SK-N-SH treated with all-trans-retinoic acid at 6 μM for 48 hours (cell line): ENCODE measurements around the gene PPP2R5B.

Experiments used
- ATAC-seq: fragments of 200-7000 bp; cut with Tn5 transposase; 3 replicates; pipeline ENCODE4 v1.9.1; 2020; ENCODE audit warnings: mild to moderate bottlenecking, moderate library complexity
- ARNTL ChIP-seq: fragments of 450-650 bp; formaldehyde crosslinking; IDR thresholded peaks from 2 replicates; pipeline ENCODE4 v1.5.0; 2020; ENCODE audit warnings: low read depth, mild to moderate bottlenecking, moderate library complexity, borderline replicate concordance
- BACH2 ChIP-seq: fragments of 250-450 bp; sonication (Bioruptor Pico); IDR thresholded peaks from 2 replicates; pipeline ENCODE4 v1.9.0; 2021; ENCODE audit warnings: mild to moderate bottlenecking, borderline replicate concordance
- CSRNP3 ChIP-seq: fragments of 250-450 bp; sonication (Bioruptor Pico); IDR thresholded peaks from 2 replicates; pipeline ENCODE4 v1.5.1; 2021; ENCODE audit warnings: mild to moderate bottlenecking, moderate library complexity
- ESRRG ChIP-seq: fragments of 250-450 bp; sonication (Bioruptor Pico); IDR thresholded peaks from 2 replicates; pipeline ENCODE4 v1.6.1; 2021; ENCODE audit warnings: mild to moderate bottlenecking
- GLIS3 ChIP-seq: fragments of 250-450 bp; sonication (Bioruptor Pico); IDR thresholded peaks from 2 replicates; pipeline ENCODE4 v1.5.0; 2020; ENCODE audit warnings: mild to moderate bottlenecking, moderate library complexity
- ISL1 ChIP-seq: fragments of 250-450 bp; sonication (Bioruptor Pico); IDR thresholded peaks from 2 replicates; pipeline ENCODE4 v2.1.2; 2022; ENCODE audit warnings: mild to moderate bottlenecking, moderate library complexity
- OSR1 ChIP-seq: fragments of 250-450 bp; sonication (Bioruptor Pico); IDR thresholded peaks from 2 replicates; pipeline ENCODE4 v1.8.0; 2022; ENCODE audit warnings: moderate library complexity, mild to moderate bottlenecking, inconsistent platforms
- PATZ1 ChIP-seq: fragments of 250-450 bp; sonication (Bioruptor Pico); IDR thresholded peaks from 2 replicates; pipeline ENCODE4 v1.8.0; 2020; ENCODE audit warnings: mild to moderate bottlenecking, moderate library complexity, borderline replicate concordance
- RARB ChIP-seq: fragments of 250-450 bp; sonication (Bioruptor Pico); IDR thresholded peaks from 2 replicates; pipeline ENCODE4 v1.8.0; 2021; ENCODE audit warnings: mild to moderate bottlenecking, moderate library complexity
- SNAI2 ChIP-seq: fragments of 250-450 bp; sonication (Bioruptor Pico); IDR thresholded peaks from 2 replicates; pipeline ENCODE4 v1.5.0; 2020; ENCODE audit warnings: mild to moderate bottlenecking, moderate library complexity
- TCF4 ChIP-seq: fragments of 250-450 bp; sonication (Bioruptor Pico); IDR thresholded peaks from 2 replicates; pipeline ENCODE4 v1.8.0; 2021; ENCODE audit warnings: mild to moderate bottlenecking, moderate library complexity, borderline replicate concordance
- TOX ChIP-seq: fragments of 250-450 bp; sonication (Bioruptor Pico); IDR thresholded peaks from 2 replicates; pipeline ENCODE4 v1.8.0; 2021; ENCODE audit warnings: mild to moderate bottlenecking, moderate library complexity, borderline replicate concordance
- ZC3H10 ChIP-seq: fragments of 250-450 bp; sonication (Bioruptor Pico); IDR thresholded peaks from 2 replicates; pipeline ENCODE4 v1.5.1; 2021; ENCODE audit warnings: mild to moderate bottlenecking, moderate library complexity
- ZFP3 ChIP-seq: fragments of 250-450 bp; sonication (Bioruptor Pico); IDR thresholded peaks from 2 replicates; pipeline ENCODE4 v1.5.0; 2020; ENCODE audit warnings: mild to moderate bottlenecking, moderate library complexity
- ZFP30 ChIP-seq: fragments of 450-650 bp; formaldehyde crosslinking; IDR thresholded peaks from 2 replicates; pipeline ENCODE4 v1.5.0; 2022; ENCODE audit warnings: mild to moderate bottlenecking, moderate library complexity
- ZNF70 ChIP-seq: fragments of 450-650 bp; formaldehyde crosslinking; IDR thresholded peaks from 2 replicates; pipeline ENCODE4 v1.5.0; 2020; ENCODE audit warnings: mild to moderate bottlenecking, moderate library complexity
- ZNF8 ChIP-seq: fragments of 450-650 bp; formaldehyde crosslinking; IDR thresholded peaks from 2 replicates; pipeline ENCODE4 v1.5.0; 2020; ENCODE audit warnings: mild to moderate bottlenecking, moderate library complexity
- TF ChIP-seq, protein P1 (sequence below): fragments of 250-450 bp; sonication (Bioruptor Pico); IDR thresholded peaks from 2 replicates; pipeline ENCODE4 v1.5.1; 2020; ENCODE audit warnings: low read depth, mild to moderate bottlenecking, moderate library complexity
- TF ChIP-seq, protein P2 (sequence below): fragments of 250-450 bp; sonication (Bioruptor Pico); IDR thresholded peaks from 2 replicates; pipeline ENCODE4 v1.5.0; 2020; ENCODE audit warnings: mild to moderate bottlenecking, moderate library complexity

The PPP2R5B gene

DNA sequence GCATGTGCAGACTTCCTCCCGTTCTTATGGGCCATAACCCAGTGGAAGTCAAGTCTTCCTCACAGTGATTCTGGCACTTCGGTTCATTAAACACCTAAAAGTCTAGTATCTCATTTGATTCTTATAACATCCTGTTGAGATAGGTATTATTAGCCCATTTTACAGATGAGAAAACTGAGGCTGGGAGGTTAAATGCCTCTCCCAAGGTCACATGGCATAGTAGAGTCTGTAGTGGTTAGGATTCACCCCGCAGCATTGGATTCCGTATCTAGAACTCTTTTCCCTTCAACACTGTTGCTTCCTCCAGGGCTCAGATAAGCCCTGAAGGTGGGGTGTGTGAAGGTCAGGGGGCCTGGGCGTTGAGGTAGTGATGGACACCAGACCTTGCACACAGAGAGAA, 7.8 kb downstream of the PPP2R5B start:
- no peak for ATAC-seq
- TF ChIP-seq ZFP3 (CRISPR knock-in tag): no peak
- no peak for TF ChIP-seq TCF4 (CRISPR knock-in tag)

GRCh38 chr11:64933213-64933934, 8.9 kb downstream of the PPP2R5B start:
- ATAC-seq: no peak
- TF ChIP-seq BACH2 (CRISPR knock-in tag): no peak
- no peak for TF ChIP-seq ZNF8
- no peak for TF ChIP-seq ISL1 (CRISPR knock-in tag)
- no peak for TF ChIP-seq OSR1
- no peak for TF ChIP-seq ZFP3 (CRISPR knock-in tag)
- TF ChIP-seq GLIS3 (CRISPR knock-in tag): no peak
- TF ChIP-seq ARNTL (CRISPR knock-in tag): no peak
- TF ChIP-seq ZC3H10 (CRISPR knock-in tag): no peak
- TF ChIP-seq CSRNP3: no peak
- TF ChIP-seq TOX (CRISPR knock-in tag): no peak
- TF ChIP-seq ZNF70 (CRISPR knock-in tag): no peak
- TF ChIP-seq, protein P1, sequence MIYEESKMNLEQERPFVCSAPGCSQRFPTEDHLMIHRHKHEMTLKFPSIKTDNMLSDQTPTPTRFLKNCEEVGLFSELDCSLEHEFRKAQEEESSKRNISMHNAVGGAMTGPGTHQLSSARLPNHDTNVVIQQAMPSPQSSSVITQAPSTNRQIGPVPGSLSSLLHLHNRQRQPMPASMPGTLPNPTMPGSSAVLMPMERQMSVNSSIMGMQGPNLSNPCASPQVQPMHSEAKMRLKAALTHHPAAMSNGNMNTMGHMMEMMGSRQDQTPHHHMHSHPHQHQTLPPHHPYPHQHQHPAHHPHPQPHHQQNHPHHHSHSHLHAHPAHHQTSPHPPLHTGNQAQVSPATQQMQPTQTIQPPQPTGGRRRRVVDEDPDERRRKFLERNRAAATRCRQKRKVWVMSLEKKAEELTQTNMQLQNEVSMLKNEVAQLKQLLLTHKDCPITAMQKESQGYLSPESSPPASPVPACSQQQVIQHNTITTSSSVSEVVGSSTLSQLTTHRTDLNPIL (CRISPR knock-in tag): no peak
- no peak for TF ChIP-seq SNAI2

- ATAC-seq: no peak
These were observed 9.6 kb downstream of the PPP2R5B start for GRCh38 chr11:64933935-64934681.

GRCh38 chr11:64934682-64935358, 10.3 kb downstream of the PPP2R5B start:
- ATAC-seq: no peak; the same call in 2 of the 3 replicates
- TF ChIP-seq ZC3H10 (CRISPR knock-in tag) (no peak), OSR1 (no peak), ISL1 (CRISPR knock-in tag) (no peak), SNAI2 (no peak), PATZ1 (no peak), ZNF70 (CRISPR knock-in tag) (no peak), ZFP3 (CRISPR knock-in tag) (no peak), CSRNP3 (no peak), ZFP30 (CRISPR knock-in tag) (no peak), ESRRG (no peak), RARB (CRISPR knock-in tag) (no peak), TCF4 (CRISPR knock-in tag) (no peak), GLIS3 (CRISPR knock-in tag) (no peak), TOX (CRISPR knock-in tag) (no peak)
- TF ChIP-seq, protein P2, sequence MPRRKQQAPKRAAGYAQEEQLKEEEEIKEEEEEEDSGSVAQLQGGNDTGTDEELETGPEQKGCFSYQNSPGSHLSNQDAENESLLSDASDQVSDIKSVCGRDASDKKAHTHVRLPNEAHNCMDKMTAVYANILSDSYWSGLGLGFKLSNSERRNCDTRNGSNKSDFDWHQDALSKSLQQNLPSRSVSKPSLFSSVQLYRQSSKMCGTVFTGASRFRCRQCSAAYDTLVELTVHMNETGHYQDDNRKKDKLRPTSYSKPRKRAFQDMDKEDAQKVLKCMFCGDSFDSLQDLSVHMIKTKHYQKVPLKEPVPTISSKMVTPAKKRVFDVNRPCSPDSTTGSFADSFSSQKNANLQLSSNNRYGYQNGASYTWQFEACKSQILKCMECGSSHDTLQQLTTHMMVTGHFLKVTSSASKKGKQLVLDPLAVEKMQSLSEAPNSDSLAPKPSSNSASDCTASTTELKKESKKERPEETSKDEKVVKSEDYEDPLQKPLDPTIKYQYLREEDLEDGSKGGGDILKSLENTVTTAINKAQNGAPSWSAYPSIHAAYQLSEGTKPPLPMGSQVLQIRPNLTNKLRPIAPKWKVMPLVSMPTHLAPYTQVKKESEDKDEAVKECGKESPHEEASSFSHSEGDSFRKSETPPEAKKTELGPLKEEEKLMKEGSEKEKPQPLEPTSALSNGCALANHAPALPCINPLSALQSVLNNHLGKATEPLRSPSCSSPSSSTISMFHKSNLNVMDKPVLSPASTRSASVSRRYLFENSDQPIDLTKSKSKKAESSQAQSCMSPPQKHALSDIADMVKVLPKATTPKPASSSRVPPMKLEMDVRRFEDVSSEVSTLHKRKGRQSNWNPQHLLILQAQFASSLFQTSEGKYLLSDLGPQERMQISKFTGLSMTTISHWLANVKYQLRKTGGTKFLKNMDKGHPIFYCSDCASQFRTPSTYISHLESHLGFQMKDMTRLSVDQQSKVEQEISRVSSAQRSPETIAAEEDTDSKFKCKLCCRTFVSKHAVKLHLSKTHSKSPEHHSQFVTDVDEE: no peak

More at GRCh38 chr11:64933935-64934681, 9.6 kb downstream of the PPP2R5B start:
- TF ChIP-seq ZNF70 (CRISPR knock-in tag) (no peak), OSR1 (no peak), ZFP3 (CRISPR knock-in tag) (no peak), PATZ1 (no peak), GLIS3 (CRISPR knock-in tag) (no peak), TOX (CRISPR knock-in tag) (no peak)
- TF ChIP-seq, all 23 proteins: peak for 0
